ENCODE results near the gene IL10RB.
"Not testable (repeated sequence)": the region's sequence is repeated elsewhere in the genome, so short reads cannot be mapped to it uniquely, and the experiment has no call there.

IL10RB gene

GRCh38 chr21:33266050-33266788 is at the start of gene IL10RB:
Gene IL10RB (plus strand): TSS chr21:33266367. CDS start chr21:33266466, 99 bp downstream.
- Mint-ChIP-seq H3K9me3 (no peaks in the 10 kb centered on the region), H3K27me3 (no peaks in the 10 kb centered on the region), H3K27ac (peak within 1 kb of the TSS; percentile 96), H3K36me3 (ENCODE audit: low read depth) (peaks cover 75% of the 10 kb centered on the region), H3K4me1 (ENCODE audit: low read depth) (peaks cover 60% of the 10 kb centered on the region), H3K4me3 (peak within 1 kb of the TSS; percentile 89)
- peak; percentile 84 for DNase-seq

- Mint-ChIP-seq H3K27ac (no peak overlapping the region), H3K27me3 (no peaks in the 10 kb centered on the region), H3K4me1 (ENCODE audit: low read depth) (peaks cover 71% of the 10 kb centered on the region), H3K36me3 (ENCODE audit: low read depth) (no peaks in the 10 kb centered on the region), H3K9me3 (peaks cover 11% of the 10 kb centered on the region), H3K4me3 (no peak overlapping the region)
- DNase-seq, result no peak
Observed at GRCh38 chr21:33217138-33217520, 49.0 kb upstream of the IL10RB start.

- DNase-seq, result no peak
- peaks cover 11% of the 10 kb centered on the region for H3K9me3 Mint-ChIP-seq
- no peak overlapping the region for H3K4me3 Mint-ChIP-seq
- no peak overlapping the region for H3K27ac Mint-ChIP-seq
- peaks cover 50% of the 10 kb centered on the region for H3K4me1 Mint-ChIP-seq (ENCODE audit: low read depth)
- H3K27me3 Mint-ChIP-seq, result no peaks in the 10 kb centered on the region
- H3K36me3 Mint-ChIP-seq (ENCODE audit: low read depth), result no peaks in the 10 kb centered on the region
Observed at GRCh38 chr21:33219300-33219699, 46.9 kb upstream of the IL10RB start.

- Mint-ChIP-seq H3K4me3 (no peak overlapping the region), H3K9me3 (peaks cover 11% of the 10 kb centered on the region), H3K27ac (no peak overlapping the region), H3K27me3 (no peaks in the 10 kb centered on the region), H3K4me1 (ENCODE audit: low read depth) (peaks cover 46% of the 10 kb centered on the region), H3K36me3 (ENCODE audit: low read depth) (no peaks in the 10 kb centered on the region)
- DNase-seq, result no peak
Observed at GRCh38 chr21:33219954-33220353, 46.2 kb upstream of the IL10RB start.

GRCh38 chr21:33225376-33225775 is 40.8 kb upstream of the IL10RB start:
- H3K9me3 Mint-ChIP-seq; H3K27ac Mint-ChIP-seq; H3K36me3 Mint-ChIP-seq (ENCODE audit: low read depth); H3K4me3 Mint-ChIP-seq; DNase-seq; H3K27me3 Mint-ChIP-seq: not testable (repeated sequence)
- H3K4me1 Mint-ChIP-seq (ENCODE audit: low read depth), result peaks cover 28% of the 10 kb centered on the region

- Mint-ChIP-seq H3K27me3 (no peaks in the 10 kb centered on the region), H3K27ac (no peak overlapping the region), H3K4me3 (no peak overlapping the region)
Observed at GRCh38 chr21:33228455-33228854, 37.7 kb upstream of the IL10RB start.

GRCh38 chr21:33229099-33229783 is 36.9 kb upstream of the IL10RB start:
- Mint-ChIP-seq H3K4me3 (peak overlapping the region; percentile 89), H3K4me1 (ENCODE audit: low read depth) (peaks cover 55% of the 10 kb centered on the region), H3K9me3 (no peaks in the 10 kb centered on the region), H3K27me3 (no peaks in the 10 kb centered on the region), H3K27ac (peak overlapping the region; percentile 92), H3K36me3 (ENCODE audit: low read depth) (peaks cover 32% of the 10 kb centered on the region)
- no peak for DNase-seq

More at GRCh38 chr21:33228455-33228854, 37.7 kb upstream of the IL10RB start:
- Mint-ChIP-seq H3K36me3 (ENCODE audit: low read depth) (peaks cover 29% of the 10 kb centered on the region), H3K4me1 (ENCODE audit: low read depth) (peaks cover 48% of the 10 kb centered on the region), H3K9me3 (no peaks in the 10 kb centered on the region)
- no peak for DNase-seq

- no peaks in the 10 kb centered on the region for H3K9me3 Mint-ChIP-seq
- H3K4me3 Mint-ChIP-seq, result peak within 1 kb of the TSS; percentile 89
- peaks cover 37% of the 10 kb centered on the region for H3K36me3 Mint-ChIP-seq (ENCODE audit: low read depth)
- DNase-seq, result peak; percentile 88
- peak within 1 kb of the TSS; percentile 98 for H3K27ac Mint-ChIP-seq
- no peaks in the 10 kb centered on the region for H3K27me3 Mint-ChIP-seq
- H3K4me1 Mint-ChIP-seq (ENCODE audit: low read depth), result peaks cover 62% of the 10 kb centered on the region
Observed at GRCh38 chr21:33229784-33230544, 36.2 kb upstream of the IL10RB start, which contains the start of gene IFNAR2. Gene IFNAR2 (plus strand): TSS chr21:33229938. CDS start chr21:33241923, 11,985 bp downstream.

- Mint-ChIP-seq H3K4me3 (peak overlapping the region; percentile 89), H3K36me3 (ENCODE audit: low read depth) (peaks cover 37% of the 10 kb centered on the region), H3K4me1 (ENCODE audit: low read depth) (peaks cover 68% of the 10 kb centered on the region), H3K27ac (peak overlapping the region; percentile 98), H3K9me3 (no peaks in the 10 kb centered on the region), H3K27me3 (no peaks in the 10 kb centered on the region)
- peak; percentile 66 for DNase-seq
Observed at GRCh38 chr21:33230545-33231324, 35.4 kb upstream of the IL10RB start.

GRCh38 chr21:33231526-33231925 is 34.6 kb upstream of the IL10RB start:
- Mint-ChIP-seq H3K4me3 (peak overlapping the region; percentile 89), H3K27ac (peak overlapping the region; percentile 98), H3K9me3 (no peaks in the 10 kb centered on the region), H3K27me3 (no peaks in the 10 kb centered on the region), H3K4me1 (ENCODE audit: low read depth) (peaks cover 75% of the 10 kb centered on the region), H3K36me3 (ENCODE audit: low read depth) (peaks cover 41% of the 10 kb centered on the region)
- peak; percentile 69 for DNase-seq

GRCh38 chr21:33232291-33233034 is 33.7 kb upstream of the IL10RB start:
- Mint-ChIP-seq H3K36me3 (ENCODE audit: low read depth) (peaks cover 42% of the 10 kb centered on the region), H3K9me3 (no peaks in the 10 kb centered on the region)

GRCh38 chr21:33234635-33235520 is 31.3 kb upstream of the IL10RB start:
- Mint-ChIP-seq H3K9me3 (no peaks in the 10 kb centered on the region), H3K36me3 (ENCODE audit: low read depth) (peaks cover 44% of the 10 kb centered on the region), H3K27ac (peak overlapping the region; percentile 86), H3K27me3 (no peaks in the 10 kb centered on the region), H3K4me1 (ENCODE audit: low read depth) (peaks cover 81% of the 10 kb centered on the region), H3K4me3 (peak overlapping the region; percentile 19)
- DNase-seq, result no peak

More at GRCh38 chr21:33232291-33233034, 33.7 kb upstream of the IL10RB start:
- Mint-ChIP-seq H3K27me3 (no peaks in the 10 kb centered on the region), H3K27ac (peak overlapping the region; percentile 98), H3K4me1 (ENCODE audit: low read depth) (peaks cover 77% of the 10 kb centered on the region), H3K4me3 (peak overlapping the region; percentile 89)
- no peak for DNase-seq

Measured in activated T-cell treated with anti-CD3 and anti-CD28 coated beads, Interleukin-2, amount 50 U/mL, for 24 hours (primary cell).